Ovary (tissue), 3 donors: Measurements from ENCODE around the gene PIPOX.

Experiments used
- CTCF ChIP-seq, 3 donors: fragments of 450-650 bp in 2 of 3; fragments of 200-600 bp in 1 of 3; IDR thresholded peaks; one replicate each; pipeline versions ENCODE4 v1.5.1 to v1.8.0; 2016 to 2022; ENCODE audit warnings: antibody characterized with exemption in 3 of 3, mild to moderate bottlenecking in 1 of 3
- EP300 ChIP-seq: sonication (generic); formaldehyde crosslinking; IDR thresholded peaks from one replicate; pipeline ENCODE4 v1.6.1; 2017; ENCODE audit warnings: antibody characterized with exemption
- POLR2A ChIP-seq: fragments of 450-650 bp; IDR thresholded peaks from one replicate; pipeline ENCODE4 v1.6.1; 2017; ENCODE audit warnings: antibody characterized with exemption, mild to moderate bottlenecking, moderate library complexity
- donor health status: DM: no; HTN: no; CAD: no.

- no peak for TF ChIP-seq EP300
- no peak for TF ChIP-seq CTCF (IDR thresholded peaks at IDR 0.05)
- no peak for TF ChIP-seq POLR2A
Measured at GRCh38 chr17:29051194-29051593, 8.3 kb downstream of the PIPOX start.
